Natural killer cell (primary cell): Measurements from ENCODE around the gene SLC35F3. TPM values are rescaled to one million over a fixed set of nuclear protein-coding genes. Genes with fewer than 3 reads are reported as not detected.
"Not testable (repeated sequence)": the region's sequence is repeated elsewhere in the genome, so short reads cannot be mapped to it uniquely, and the experiment has no call there.

Experiments used
- ATAC-seq, 3 donors: fragments of 150-1000 bp in 2 of 3; fragments of 200-7000 bp in 1 of 3; cut with Tn5 transposase; 1 replicate in 1 of 3; 2 replicates in 2 of 3; pipeline ENCODE4 v1.10.0; 2021; ENCODE audit warnings: mild to moderate bottlenecking in 2 of 3, moderate library complexity in 2 of 3
- DNase-seq, 2 donors: peaks; one replicate each; pipeline versions ENCODE4 v3.0.0 to v3.0.0-alpha.2; 2013 to 2021; ENCODE audit warnings: mixed read lengths in 1 of 2
- H3K27ac ChIP-seq: one replicate; pipeline ENCODE4 v1.5.1; 2013; ENCODE audit warnings: mild to moderate bottlenecking, low read length
- H3K27me3 ChIP-seq: one replicate; pipeline ENCODE4 v1.6.1; 2013; ENCODE audit warnings: low read length; ENCODE audit not compliant: control insufficient read depth, insufficient read depth
- H3K36me3 ChIP-seq: one replicate; pipeline ENCODE4 v1.6.1; 2013; ENCODE audit warnings: low read length; ENCODE audit not compliant: control insufficient read depth, insufficient read depth
- H3K4me1 ChIP-seq: one replicate; pipeline ENCODE4 v1.6.1; 2013; ENCODE audit warnings: low read length; ENCODE audit not compliant: control insufficient read depth, insufficient read depth
- H3K4me3 ChIP-seq: one replicate; pipeline ENCODE4 v1.5.1; 2013; ENCODE audit warnings: low read length
- H3K9me3 ChIP-seq: one replicate; pipeline ENCODE4 v1.6.1; 2013; ENCODE audit warnings: low read length; ENCODE audit not compliant: control insufficient read depth, insufficient read depth
- H3K27ac Mint-ChIP-seq, 2 donors: one replicate each; pipeline ENCODE4 v1.8.0; 2022; ENCODE audit warnings: mild to moderate bottlenecking in 2 of 2, mixed read lengths in 2 of 2, moderate library complexity in 1 of 2
- H3K27me3 Mint-ChIP-seq, 2 donors: one replicate each; pipeline ENCODE4 v1.8.0; 2022; ENCODE audit warnings: low read depth in 2 of 2, mixed read lengths in 2 of 2
- H3K36me3 Mint-ChIP-seq: one replicate; pipeline ENCODE4 v1.8.0; 2022; ENCODE audit warnings: mixed read lengths
- H3K4me1 Mint-ChIP-seq, 2 donors: one replicate each; pipeline ENCODE4 v1.8.0; 2022; ENCODE audit warnings: mixed read lengths in 2 of 2
- H3K4me3 Mint-ChIP-seq: one replicate; pipeline ENCODE4 v1.8.0; 2022; ENCODE audit warnings: mild to moderate bottlenecking, moderate library complexity, mixed read lengths
- H3K9me3 Mint-ChIP-seq, 2 donors: one replicate each; pipeline ENCODE4 v1.8.0; 2022; ENCODE audit warnings: mixed read lengths in 2 of 2
- WGBS: methylation state at CpG from one replicate; pipeline ENCODE4 v1.1.7; 2013; ENCODE audit warnings: missing lambda C conversion rate; ENCODE audit not compliant: insufficient coverage; 5-methylcytosine and 5-hydroxymethylcytosine counted together
- intact Hi-C: fragments of 100-400 bp; cut with micrococcal nuclease; formaldehyde crosslinking; loops from one replicate; pipeline ENCODE4 v1.14.2; 2022
- total RNA-seq, 4 donors: library from RNA; stranded (reverse); fragments of 120-200 nt in 1 of 4; gene quantifications; one replicate each; pipeline versions ENCODE4 v1.2.3 to v1.2.4, GENCODE V29; 2013 to 2022
- TF ChIP-seq, protein P1 (sequence below): fragments of 200-600 bp; IDR thresholded peaks from one replicate; pipeline ENCODE4 v1.8.0; 2022; ENCODE audit warnings: antibody characterized with exemption

Gene SLC35F3
- total RNA-seq, 3 donors from 2014 or later (not counting 1 experiment from before 2014, with no cell fraction given): not detected

DNA sequence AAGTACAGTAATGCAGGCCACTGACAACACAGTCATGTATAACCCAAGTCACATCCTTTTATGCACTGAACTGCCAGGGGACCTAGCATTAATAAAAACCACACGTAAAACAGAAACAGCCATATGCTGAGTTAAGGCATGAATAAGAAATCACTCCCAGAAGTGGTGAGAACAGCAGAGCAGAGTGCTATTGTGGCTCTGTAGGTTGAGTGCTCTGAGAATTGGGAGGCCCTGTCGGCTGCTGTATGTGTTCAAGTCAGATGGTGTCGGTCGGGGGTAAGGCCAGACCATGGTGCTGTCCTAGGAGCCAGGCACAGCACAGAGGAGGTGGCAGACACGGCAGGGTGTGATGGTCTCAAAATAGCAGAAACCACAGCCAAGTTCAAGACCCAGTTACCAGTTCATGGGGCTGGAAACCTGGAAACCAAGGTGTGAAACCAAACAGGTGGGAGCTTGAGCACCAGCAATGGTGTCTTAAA is 342.2 kb downstream of the SLC35F3 start:
- Mint-ChIP-seq H3K4me1 (peaks cover 0 to 9% of the 10 kb centered on the region in 2 donors), H3K27ac (no peak overlapping the region), H3K4me3 (no peak overlapping the region), H3K9me3 (peaks cover 6% of the 10 kb centered on the region in 2 donors), H3K36me3 (no peaks in the 10 kb centered on the region), H3K27me3 (peaks cover 11 to 22% of the 10 kb centered on the region in 2 donors)
- Histone ChIP-seq H3K4me1 (peaks cover 5% of the 10 kb centered on the region), H3K27ac (no peak overlapping the region), H3K4me3 (no peak overlapping the region), H3K36me3 (no peaks in the 10 kb centered on the region), H3K9me3 (peaks cover 4% of the 10 kb centered on the region), H3K27me3 (no peaks in the 10 kb centered on the region)
- ATAC-seq: peak in 1 of 3 donors; percentile 61
- no peak for DNase-seq
- intact Hi-C loops: no loop called here
- 36% methylated on average over 5 of the region's 5 CpGs for WGBS
- TF ChIP-seq, protein P1, sequence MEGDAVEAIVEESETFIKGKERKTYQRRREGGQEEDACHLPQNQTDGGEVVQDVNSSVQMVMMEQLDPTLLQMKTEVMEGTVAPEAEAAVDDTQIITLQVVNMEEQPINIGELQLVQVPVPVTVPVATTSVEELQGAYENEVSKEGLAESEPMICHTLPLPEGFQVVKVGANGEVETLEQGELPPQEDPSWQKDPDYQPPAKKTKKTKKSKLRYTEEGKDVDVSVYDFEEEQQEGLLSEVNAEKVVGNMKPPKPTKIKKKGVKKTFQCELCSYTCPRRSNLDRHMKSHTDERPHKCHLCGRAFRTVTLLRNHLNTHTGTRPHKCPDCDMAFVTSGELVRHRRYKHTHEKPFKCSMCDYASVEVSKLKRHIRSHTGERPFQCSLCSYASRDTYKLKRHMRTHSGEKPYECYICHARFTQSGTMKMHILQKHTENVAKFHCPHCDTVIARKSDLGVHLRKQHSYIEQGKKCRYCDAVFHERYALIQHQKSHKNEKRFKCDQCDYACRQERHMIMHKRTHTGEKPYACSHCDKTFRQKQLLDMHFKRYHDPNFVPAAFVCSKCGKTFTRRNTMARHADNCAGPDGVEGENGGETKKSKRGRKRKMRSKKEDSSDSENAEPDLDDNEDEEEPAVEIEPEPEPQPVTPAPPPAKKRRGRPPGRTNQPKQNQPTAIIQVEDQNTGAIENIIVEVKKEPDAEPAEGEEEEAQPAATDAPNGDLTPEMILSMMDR: no peak

DNA sequence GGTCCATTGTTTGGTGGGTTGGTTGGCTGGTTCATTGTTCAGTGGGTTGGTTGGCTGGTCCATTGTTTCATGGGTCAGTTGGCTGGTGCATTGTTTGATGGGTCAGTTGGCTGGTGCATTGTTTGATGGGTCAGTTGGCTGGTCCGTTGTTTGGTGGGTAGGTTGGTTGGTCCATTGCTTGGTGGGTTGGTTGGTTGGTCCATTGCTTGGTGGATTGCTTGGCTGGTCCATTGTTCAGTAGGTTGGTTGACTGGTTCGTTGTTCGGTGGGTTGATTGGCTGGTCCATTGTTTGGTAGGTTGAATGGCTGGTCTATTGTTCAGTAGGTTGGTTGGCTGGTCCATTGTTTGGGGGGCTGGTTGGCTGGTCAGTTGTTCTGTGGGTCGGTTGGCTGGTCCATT is 343.3 kb downstream of the SLC35F3 start:
- H3K9me3 Mint-ChIP-seq, H3K4me3 ChIP-seq, H3K4me3 Mint-ChIP-seq, H3K27me3 ChIP-seq, H3K36me3 Mint-ChIP-seq, H3K36me3 ChIP-seq, ATAC-seq, H3K27ac ChIP-seq, H3K9me3 ChIP-seq, H3K4me1 ChIP-seq, H3K27ac Mint-ChIP-seq, intact Hi-C loops, H3K4me1 Mint-ChIP-seq, DNase-seq: not testable (repeated sequence)
- 92% methylated on average over 4 of the region's 4 CpGs for WGBS
- peaks cover 11 to 14% of the 10 kb centered on the region in 2 donors for H3K27me3 Mint-ChIP-seq

DNA sequence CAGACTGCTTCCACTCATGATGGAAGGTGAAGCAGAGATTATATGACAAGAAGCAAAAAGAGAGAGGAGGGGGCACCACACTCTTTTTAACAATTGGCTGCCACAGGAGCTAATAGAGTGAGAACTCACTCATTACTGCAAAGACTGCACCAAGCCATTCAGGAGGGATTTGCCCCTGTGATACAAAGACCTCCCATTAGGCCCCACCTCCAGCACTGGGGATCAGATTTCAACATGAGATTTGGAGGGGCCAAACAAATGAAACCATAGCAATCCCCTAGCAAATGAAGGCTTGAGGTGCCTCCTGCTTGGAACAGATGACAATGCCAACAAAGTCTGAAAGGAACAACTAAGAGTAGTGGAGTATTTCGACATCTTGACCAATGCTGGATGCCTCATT is 346.3 kb downstream of the SLC35F3 start:
- Mint-ChIP-seq H3K4me3 (no peak overlapping the region), H3K4me1 (peaks cover 0 to 9% of the 10 kb centered on the region in 2 donors), H3K27me3 (peaks cover 14 to 28% of the 10 kb centered on the region in 2 donors), H3K9me3 (peaks cover 6% of the 10 kb centered on the region in 2 donors), H3K27ac (no peak overlapping the region), H3K36me3 (no peaks in the 10 kb centered on the region)
- peaks cover 5% of the 10 kb centered on the region for H3K4me1 ChIP-seq
- no peaks in the 10 kb centered on the region for H3K36me3 ChIP-seq
- 75% methylated on average over 1 of the region's 1 CpG for WGBS
- no peak overlapping the region for H3K4me3 ChIP-seq
- no peaks in the 10 kb centered on the region for H3K27me3 ChIP-seq
- DNase-seq (no peak), ATAC-seq (no peak)
- no peak overlapping the region for H3K27ac ChIP-seq
- TF ChIP-seq, protein P1: no peak
- H3K9me3 ChIP-seq: peaks cover 4% of the 10 kb centered on the region
- intact Hi-C loops: no loop called here

DNA sequence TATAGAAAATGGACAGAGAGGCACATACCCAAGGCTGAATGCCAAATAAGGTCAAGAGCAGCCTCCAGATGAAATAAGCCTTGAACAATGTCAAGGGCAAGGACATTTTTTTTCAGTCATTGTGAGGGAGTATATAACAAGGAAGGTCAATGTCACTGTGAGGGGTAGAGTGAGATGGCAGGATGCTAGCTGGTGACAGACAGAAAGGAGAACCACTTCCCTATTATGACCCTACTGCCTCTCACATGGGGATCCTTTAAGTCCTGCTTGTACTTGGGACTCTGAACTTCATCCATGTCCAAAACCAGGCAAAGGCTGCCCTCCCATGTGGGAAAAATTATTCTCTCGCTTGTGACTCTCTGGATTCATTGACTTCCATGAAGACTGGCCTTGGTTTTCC is 349.3 kb downstream of the SLC35F3 start:
- H3K27me3 Mint-ChIP-seq: peaks cover 17 to 50% of the 10 kb centered on the region in 2 donors
- WGBS: 73% methylated on average over 1 of the region's 1 CpG
- TF ChIP-seq, protein P1: no peak
- H3K4me1 Mint-ChIP-seq: no peaks in the 10 kb centered on the region
- no peak overlapping the region for H3K27ac Mint-ChIP-seq
- H3K4me3 ChIP-seq: no peak overlapping the region
- H3K36me3 Mint-ChIP-seq: peaks cover 9% of the 10 kb centered on the region
- DNase-seq (no peak), ATAC-seq (no peak)
- H3K27me3 ChIP-seq: peaks cover 2% of the 10 kb centered on the region
- no peaks in the 10 kb centered on the region for H3K9me3 Mint-ChIP-seq
- H3K9me3 ChIP-seq: no peaks in the 10 kb centered on the region
- H3K36me3 ChIP-seq: no peaks in the 10 kb centered on the region
- intact Hi-C loops: no loop called here
- no peak overlapping the region for H3K4me3 Mint-ChIP-seq
- H3K4me1 ChIP-seq: no peaks in the 10 kb centered on the region
- no peak overlapping the region for H3K27ac ChIP-seq
